ENCODE results near the gene ZNF823. TPM values are rescaled to one million over a fixed set of nuclear protein-coding genes. Genes with fewer than 3 reads are reported as not detected.
"Not testable (repeated sequence)": the region's sequence is repeated elsewhere in the genome, so short reads cannot be mapped to it uniquely, and the experiment has no call there.

Gene ZNF823
- polyA plus RNA-seq, 1 experiment = 3.8 TPM

GRCh38 chr19:11680689-11681302, 58.0 kb downstream of the ZNF823 start:
- no peak overlapping the region for H3K4me3 ChIP-seq (ENCODE audit: low read depth, low read length)
- no peak for DNase-seq (ENCODE audit: low read depth, low spot score)
- H3K27ac ChIP-seq (ENCODE audit: low read depth, low read length) = no peak overlapping the region
- TF ChIP-seq, protein P1, sequence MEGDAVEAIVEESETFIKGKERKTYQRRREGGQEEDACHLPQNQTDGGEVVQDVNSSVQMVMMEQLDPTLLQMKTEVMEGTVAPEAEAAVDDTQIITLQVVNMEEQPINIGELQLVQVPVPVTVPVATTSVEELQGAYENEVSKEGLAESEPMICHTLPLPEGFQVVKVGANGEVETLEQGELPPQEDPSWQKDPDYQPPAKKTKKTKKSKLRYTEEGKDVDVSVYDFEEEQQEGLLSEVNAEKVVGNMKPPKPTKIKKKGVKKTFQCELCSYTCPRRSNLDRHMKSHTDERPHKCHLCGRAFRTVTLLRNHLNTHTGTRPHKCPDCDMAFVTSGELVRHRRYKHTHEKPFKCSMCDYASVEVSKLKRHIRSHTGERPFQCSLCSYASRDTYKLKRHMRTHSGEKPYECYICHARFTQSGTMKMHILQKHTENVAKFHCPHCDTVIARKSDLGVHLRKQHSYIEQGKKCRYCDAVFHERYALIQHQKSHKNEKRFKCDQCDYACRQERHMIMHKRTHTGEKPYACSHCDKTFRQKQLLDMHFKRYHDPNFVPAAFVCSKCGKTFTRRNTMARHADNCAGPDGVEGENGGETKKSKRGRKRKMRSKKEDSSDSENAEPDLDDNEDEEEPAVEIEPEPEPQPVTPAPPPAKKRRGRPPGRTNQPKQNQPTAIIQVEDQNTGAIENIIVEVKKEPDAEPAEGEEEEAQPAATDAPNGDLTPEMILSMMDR (IDR thresholded peaks at IDR 0.05; ENCODE audit: low read depth, low read length) = no peak
- CTCF ChIA-PET = no interaction called here
- no peaks in the 10 kb centered on the region for H3K27me3 ChIP-seq (ENCODE audit: control insufficient read depth, insufficient read depth, low read length)
- H3K9me3 ChIP-seq (ENCODE audit: control insufficient read depth, insufficient read depth, low read length) = peaks cover 30% of the 10 kb centered on the region
- POLR2A ChIA-PET = no interaction called here

GRCh38 chr19:11678504-11678903, 60.2 kb downstream of the ZNF823 start:
- POLR2A ChIA-PET = no interaction called here
- Histone ChIP-seq H3K4me3 (ENCODE audit: low read depth, low read length) (no peak overlapping the region), H3K9me3 (ENCODE audit: control insufficient read depth, insufficient read depth, low read length) (peaks cover 44% of the 10 kb centered on the region), H3K27ac (ENCODE audit: low read depth, low read length) (no peak overlapping the region), H3K27me3 (ENCODE audit: control insufficient read depth, insufficient read depth, low read length) (no peaks in the 10 kb centered on the region)
- CTCF ChIA-PET = no interaction called here
- no peak for DNase-seq (ENCODE audit: low read depth, low spot score)
- TF ChIP-seq, protein P1 (IDR thresholded peaks at IDR 0.05; ENCODE audit: low read depth, low read length) = no peak

DNA sequence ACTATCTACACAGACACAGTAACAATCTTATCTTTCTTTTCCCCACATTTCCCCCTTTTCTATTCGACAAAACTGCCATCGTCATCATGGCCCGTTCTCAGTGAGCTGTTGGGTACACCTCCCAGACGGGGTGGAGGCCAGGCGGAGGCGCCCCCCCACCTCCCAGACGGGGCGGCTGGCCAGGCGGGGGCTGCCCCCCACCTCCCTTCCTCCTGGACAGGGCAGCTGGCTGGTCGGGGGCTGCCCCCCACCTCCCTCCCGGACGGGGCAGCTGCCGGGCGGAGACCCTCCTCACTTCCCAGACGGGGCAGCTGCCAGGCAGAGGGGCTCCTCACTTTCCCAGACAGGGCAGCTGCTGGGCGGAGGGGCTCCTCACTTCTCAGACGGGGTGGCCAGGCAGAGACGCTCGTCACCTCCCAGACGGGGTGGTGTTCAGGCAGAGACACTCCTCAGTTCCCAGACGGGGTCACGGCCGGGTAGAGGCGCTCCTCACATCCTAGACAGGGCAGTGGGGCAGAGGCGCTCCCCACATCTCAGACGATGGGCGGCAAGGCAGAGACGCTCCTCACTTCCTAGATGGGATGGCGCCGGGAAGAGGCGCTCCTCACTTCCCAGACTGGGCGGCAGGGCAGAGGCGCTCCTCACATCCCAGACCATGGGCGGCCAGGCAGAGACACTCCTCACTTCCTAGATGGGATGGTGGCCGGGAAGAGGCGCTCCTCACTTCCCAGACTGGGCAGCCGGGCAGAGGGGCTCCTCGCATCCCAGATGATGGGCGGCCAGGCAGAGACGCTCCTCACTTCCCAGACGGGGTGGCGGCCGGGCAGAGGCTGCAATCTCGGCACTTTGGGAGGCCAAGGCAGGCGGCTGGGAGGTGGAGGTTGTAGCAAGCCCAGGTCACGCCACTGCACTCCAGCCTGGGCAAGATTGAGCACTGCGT, 61.8 kb downstream of the ZNF823 start:
- H3K9me3 ChIP-seq (ENCODE audit: control insufficient read depth, insufficient read depth, low read length) = peaks cover 44% of the 10 kb centered on the region
- H3K27me3 ChIP-seq (ENCODE audit: control insufficient read depth, insufficient read depth, low read length); H3K27ac ChIP-seq (ENCODE audit: low read depth, low read length); H3K4me3 ChIP-seq (ENCODE audit: low read depth, low read length); DNase-seq (ENCODE audit: low read depth, low spot score); POLR2A ChIA-PET: not testable (repeated sequence)
- CTCF ChIA-PET = interaction anchor here (0.6 kb wide), 1 partner anchor 19 kb away, joined by 3 read pairs; no protein-coding TSS in a partner anchor

DNA sequence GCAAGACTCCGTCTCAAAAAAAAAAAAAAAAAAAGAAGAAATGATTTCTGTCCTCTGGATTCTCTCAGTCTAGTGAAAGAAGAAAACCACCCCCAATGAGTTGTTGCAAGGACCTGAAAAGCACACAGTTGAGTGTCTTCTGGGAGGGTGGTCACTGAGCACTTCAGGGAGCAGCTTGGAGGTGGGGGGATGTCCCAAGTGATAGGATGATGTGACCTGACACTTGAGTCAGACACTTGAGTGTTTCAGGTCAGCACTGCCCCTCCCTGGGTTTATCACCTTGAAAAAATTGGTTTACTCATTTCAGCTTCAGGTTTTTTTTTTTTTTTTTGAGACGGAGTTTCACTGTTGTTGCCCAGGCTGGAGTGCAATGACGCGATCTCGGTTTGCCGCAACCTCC, 63.2 kb downstream of the ZNF823 start:
- DNase-seq (ENCODE audit: low read depth, low spot score) = no peak
- ChIA-PET CTCF (interaction anchor here (0.5 to 0.7 kb wide), 2 partner anchors 12 to 20 kb away, joined by 4 to 7 read pairs; no protein-coding TSS in a partner anchor), POLR2A (no interaction called here)
- TF ChIP-seq, protein P1 (IDR thresholded peaks at IDR 0.05; ENCODE audit: low read depth, low read length) = no peak
- no peak overlapping the region for H3K27ac ChIP-seq (ENCODE audit: low read depth, low read length)
- H3K4me3 ChIP-seq (ENCODE audit: low read depth, low read length) = no peak overlapping the region
- H3K27me3 ChIP-seq (ENCODE audit: control insufficient read depth, insufficient read depth, low read length) = no peaks in the 10 kb centered on the region
- peaks cover 37% of the 10 kb centered on the region for H3K9me3 ChIP-seq (ENCODE audit: control insufficient read depth, insufficient read depth, low read length)

- Histone ChIP-seq H3K27me3 (ENCODE audit: control insufficient read depth, insufficient read depth, low read length) (no peaks in the 10 kb centered on the region), H3K27ac (ENCODE audit: low read depth, low read length) (no peak overlapping the region), H3K4me3 (ENCODE audit: low read depth, low read length) (peak overlapping the region; percentile 56), H3K9me3 (ENCODE audit: control insufficient read depth, insufficient read depth, low read length) (peaks cover 30% of the 10 kb centered on the region; the same call in 1 of the 2 replicates)
- ChIA-PET CTCF (no interaction called here), POLR2A (no interaction called here)
- DNase-seq (ENCODE audit: low read depth, low spot score) = no peak
- TF ChIP-seq, protein P1 (IDR thresholded peaks at IDR 0.05; ENCODE audit: low read depth, low read length) = no peak
These were observed 64.7 kb downstream of the ZNF823 start for GRCh38 chr19:11674067-11674492.
